NCI-H1092 treated with DMSO at 0.1 percent for 48 hours (cell line): ENCODE measurements around the gene STAU1.
A peak's percentile ranks its signal among the peaks of the same experiment; 100 is the strongest.
"Not testable (repeated sequence)": the region's sequence is repeated elsewhere in the genome, so short reads cannot be mapped to it uniquely, and the experiment has no call there.

Experiments
- DNase-seq: peaks from one replicate; lab custom pipeline; 2025; lab: John Stamatoyannopoulos, UW

The STAU1 gene

GRCh38 chr20:49203011-49203410 lies 14.9 kb upstream of the STAU1 start:
- DNase-seq = no peak

DNA sequence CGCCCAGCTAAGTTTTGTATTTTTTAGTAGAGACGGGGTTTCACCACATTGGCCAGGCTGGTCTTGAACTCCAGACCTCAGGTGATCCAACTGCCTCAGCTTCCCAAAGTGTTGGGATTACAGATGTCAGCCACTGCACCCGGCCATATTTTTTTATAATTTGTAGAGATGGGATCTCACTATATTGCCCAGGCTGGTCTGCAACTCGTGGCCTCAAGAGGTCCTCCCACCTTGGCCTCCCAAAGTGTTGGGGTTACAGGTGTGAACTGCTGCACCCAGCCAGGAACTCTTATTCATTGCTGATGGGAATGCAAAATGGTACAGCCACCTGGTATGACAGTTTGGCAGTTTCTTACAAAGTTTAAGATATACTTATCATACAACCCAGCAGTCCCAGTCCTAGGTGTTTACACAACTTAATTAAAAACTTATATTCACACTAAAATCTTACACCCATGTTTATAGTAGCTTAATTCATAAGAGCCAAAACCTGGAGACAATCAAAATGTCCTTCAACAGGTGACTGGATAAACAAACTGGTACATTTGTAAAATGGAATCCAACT lies 11.7 kb upstream of the STAU1 start:
- no peak for DNase-seq

- DNase-seq = not testable (repeated sequence)
Observed at GRCh38 chr20:49192944-49193518, 4.9 kb upstream of the STAU1 start.

DNA sequence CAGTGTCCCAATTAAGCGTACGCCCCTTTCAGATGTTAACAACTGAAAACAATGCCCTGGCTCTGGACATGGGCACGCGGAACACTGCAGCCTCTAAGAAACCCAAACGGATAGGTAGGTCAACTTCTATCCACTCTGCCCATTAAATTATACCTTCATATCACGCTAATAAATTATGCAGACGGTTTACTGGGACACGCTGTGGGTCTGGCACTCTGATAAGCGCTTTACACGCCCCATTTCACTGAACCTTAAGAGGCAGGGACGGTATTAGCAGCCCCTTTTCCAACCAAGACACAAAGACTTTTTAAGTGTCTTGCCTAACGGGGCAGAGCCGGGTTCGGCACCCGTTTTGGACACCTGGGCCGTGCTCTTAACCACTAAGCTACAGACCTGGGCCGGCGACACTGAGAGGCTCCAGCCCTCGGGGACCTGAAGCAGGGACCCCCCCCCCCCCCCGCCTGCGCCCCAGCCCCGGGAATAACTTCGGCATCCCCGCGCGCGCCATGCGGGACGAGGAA lies 744 bp downstream of the STAU1 start:
- DNase-seq = peak; percentile 18

- DNase-seq = no peak
Observed at GRCh38 chr20:49186535-49187329, 1.4 kb downstream of the STAU1 start.

DNA sequence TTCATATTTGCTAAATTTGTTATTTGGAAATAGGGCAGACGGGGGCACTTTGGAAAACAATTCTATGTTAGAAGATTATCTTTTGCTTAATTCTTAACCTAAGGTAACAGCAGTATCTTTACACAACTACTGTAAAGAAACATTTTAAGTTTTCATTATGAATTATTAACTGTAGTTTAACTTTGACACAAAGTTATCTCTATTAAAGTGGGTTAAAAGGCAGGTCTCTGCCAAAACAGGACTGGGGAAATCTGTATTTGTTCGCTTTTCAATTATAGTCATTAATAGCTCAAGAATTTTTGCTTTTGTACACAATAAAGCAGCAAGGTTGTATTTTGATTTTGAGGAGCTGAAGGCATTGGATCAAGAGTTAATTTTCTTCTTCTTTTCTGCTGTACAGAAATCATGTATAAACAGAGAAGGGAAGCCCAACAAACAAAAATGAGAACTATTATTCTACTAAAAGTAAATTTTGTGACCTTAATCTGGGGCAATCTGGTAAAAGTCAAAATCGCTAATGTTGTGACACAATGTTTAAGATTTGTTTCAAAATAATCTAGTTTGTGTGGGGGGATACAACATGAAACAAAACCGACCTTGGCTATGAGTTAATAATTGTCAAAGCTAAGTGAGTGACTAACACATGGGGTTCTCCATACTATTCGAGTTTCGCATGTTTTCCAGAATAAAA lies 2.9 kb downstream of the STAU1 start:
- DNase-seq = no peak

DNA sequence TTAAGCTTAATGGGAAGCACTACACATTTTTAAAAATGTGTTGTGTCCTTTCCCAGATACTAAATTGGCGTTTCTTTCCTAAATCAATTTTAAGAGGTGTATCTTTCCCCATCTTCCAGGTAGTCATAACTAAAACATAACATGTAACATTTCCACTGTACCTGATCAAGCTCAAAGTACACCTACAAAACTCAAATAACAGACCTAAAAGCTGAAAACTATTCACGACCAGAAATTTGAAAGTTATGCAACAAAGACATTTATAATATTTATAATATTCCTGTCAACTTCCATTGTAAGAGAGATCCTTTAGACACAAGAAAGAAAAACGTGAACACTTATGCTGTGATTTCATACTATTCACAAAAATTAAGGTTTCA lies 3.5 kb downstream of the STAU1 start:
- no peak for DNase-seq

GRCh38 chr20:49184084-49184501 lies 4.0 kb downstream of the STAU1 start:
- not testable (repeated sequence) for DNase-seq

DNA sequence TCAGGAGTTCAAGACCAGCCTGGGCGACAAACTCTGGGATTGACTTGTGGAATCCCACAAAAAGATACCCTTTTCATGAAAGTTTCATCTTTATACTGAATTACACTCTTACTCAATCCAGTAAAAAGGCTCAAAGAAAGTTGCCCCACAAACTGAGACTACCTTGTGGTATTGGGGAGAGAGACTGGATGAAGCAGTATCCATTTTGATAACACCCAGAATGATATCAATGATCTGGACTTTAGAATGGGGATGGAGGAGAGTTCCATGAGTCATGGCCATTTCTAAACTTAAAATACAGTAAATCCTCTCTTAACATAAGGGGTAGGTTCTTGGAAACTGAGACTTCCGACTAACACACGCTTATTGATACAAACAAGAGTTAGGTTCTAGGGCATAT lies 4.7 kb downstream of the STAU1 start:
- no peak for DNase-seq

GRCh38 chr20:49181265-49181877 lies 6.8 kb downstream of the STAU1 start:
- no peak for DNase-seq

GRCh38 chr20:49179368-49180277 lies 8.5 kb downstream of the STAU1 start:
- no peak for DNase-seq

DNA sequence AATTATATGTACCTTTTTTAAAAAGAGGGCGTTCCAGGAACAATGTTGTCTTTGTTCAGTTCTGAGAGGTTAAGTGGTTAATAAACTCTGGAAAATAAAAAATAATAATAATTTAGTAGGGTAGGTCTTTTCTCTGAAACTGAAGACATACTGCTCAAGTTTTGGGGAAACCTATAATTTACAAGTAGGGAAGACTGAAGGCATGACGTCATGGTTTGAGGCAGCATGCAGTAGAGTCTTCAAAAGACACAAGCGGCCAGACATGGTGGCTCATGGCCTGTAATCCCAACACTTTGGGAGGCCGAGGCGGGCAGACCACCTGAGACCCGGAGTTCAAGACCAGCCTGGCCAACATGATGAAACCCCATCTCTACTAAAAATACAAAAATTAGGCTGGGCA lies 14.0 kb downstream of the STAU1 start:
- no peak for DNase-seq

DNA sequence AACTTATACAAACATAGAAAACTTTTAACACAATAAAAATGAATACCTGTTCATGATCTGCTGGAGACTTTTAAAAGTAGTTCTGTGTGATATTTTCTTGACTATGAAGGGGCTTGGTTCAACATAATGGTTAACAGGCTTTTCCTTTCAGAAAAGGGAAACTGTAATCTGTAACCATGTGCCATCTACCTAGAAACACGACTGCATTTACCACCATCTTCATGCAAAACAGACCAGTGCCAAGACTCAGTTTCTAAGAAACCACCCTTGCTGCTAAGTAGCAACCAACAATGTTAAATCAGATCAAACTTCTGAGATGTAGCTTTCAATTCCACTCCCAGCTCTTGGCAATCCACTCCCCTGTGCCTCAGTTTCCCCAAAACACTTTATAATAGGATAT lies 15.7 kb downstream of the STAU1 start:
- DNase-seq = no peak

GRCh38 chr20:49171909-49172308 lies 16.2 kb downstream of the STAU1 start:
- no peak for DNase-seq

GRCh38 chr20:49170714-49171113 lies 17.4 kb downstream of the STAU1 start:
- DNase-seq = no peak

GRCh38 chr20:49169547-49169946 lies 18.6 kb downstream of the STAU1 start:
- no peak for DNase-seq

- DNase-seq = not testable (repeated sequence)
Observed at GRCh38 chr20:49168864-49169263, 19.3 kb downstream of the STAU1 start.

GRCh38 chr20:49167811-49168507 lies 20.2 kb downstream of the STAU1 start:
- no peak for DNase-seq

DNA sequence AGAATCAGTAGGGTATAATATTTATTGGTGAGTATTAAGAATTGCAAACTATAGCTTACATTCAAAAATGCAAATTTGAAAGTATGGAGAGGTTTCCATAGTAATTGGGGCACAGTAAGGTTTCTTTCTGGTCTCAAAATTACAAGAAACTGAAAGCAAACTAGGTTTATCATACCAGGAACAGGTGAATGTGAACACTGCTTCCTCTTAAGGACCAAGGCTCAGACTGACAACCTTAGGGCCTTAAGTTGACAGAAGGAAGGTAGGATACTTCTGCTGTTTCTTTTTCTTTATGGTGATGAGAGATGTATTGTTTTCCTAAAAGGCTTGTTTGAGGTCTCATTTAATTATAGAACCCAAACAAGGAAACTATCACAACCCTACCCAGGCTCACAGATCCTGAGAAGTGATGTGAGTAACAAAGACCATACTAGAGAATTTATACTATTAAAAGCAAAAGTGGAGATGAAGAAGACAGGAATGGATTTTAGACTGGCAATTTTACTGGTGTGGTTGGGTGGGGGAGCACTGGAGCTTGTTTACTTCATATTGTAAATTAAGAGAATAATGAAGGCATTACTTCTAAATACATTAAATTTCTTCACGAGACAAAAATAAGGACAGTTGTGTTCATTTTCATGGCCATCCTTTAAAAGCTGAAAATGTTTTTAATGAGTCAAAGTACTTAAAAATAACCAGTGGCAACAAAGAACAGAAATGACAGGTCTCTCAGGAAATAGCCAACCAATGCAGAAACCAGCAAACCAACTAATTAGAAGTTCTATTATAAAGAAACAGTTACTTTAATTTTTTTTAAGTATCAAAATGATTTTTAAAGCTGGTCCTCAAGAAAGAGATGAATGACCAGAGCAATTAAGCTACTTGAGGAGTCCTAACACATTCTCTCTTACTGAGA lies 21.3 kb downstream of the STAU1 start:
- no peak for DNase-seq
